ENCODE measurements around the gene SMIM45.

SMIM45 gene

DNA sequence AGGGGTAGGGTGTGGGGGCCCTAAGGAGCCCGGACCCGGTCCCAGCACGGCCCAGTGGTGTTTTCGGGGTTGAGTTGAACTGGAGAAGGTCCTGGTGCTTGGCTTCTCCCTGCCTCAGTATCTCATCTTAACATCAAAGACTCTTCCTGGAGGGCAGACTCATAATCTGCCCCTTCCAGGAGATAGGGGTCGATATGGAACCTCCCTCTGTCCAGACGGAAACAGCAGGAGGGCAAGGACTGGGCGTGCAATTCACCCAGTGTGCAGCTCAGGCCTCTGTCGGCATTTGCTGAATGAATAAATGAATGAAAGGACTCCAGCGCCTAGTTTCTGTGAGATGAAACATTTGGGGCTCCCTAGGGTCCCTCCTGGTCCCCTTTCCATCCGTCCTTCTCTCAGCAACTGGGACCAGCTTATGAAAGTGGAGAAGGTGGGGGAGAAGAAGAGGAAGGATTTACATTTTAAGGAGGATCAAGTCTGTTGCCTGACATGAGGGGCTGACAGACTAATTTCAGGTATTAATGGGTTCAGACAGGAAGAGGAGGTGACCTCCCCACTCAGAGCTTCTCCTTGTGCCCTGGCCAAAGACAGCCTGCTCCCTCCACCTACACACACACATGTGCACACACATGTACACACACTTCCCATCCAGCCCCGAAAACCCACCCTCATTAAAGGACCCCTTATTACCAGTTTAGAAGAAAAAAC is 36.0 kb upstream of the SMIM45 start:
- no peak for DNase-seq (ENCODE audit: low read depth)

DNA sequence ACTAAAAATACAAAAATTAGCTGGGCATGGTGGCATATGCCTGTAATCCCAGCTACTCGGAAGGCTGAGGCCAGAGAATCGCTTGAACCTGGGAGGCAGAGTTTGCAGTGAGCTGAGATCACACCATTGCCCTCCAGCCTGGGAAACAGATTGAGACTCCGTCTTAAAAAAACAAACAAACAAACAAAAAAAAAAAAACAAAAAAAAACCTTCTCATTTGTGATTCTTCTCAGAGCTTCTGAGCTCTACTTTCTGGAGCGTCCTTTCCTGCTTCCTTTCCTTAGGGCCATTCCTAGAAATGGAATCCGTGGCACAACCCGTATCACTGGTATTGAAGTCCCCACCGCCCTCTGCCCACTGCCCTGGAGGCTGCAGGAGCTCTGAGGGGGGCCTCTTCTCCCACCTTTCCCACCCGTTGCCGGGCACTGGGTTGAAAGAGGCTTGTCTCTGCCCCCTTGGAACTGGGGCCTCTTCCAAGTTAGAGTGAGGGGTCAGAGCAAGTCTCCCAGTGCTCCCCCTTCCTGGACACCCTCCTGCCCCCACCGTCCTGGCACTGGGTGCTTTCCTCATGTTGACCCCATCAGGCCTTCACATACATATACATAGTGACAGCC is 35.1 kb upstream of the SMIM45 start:
- DNase-seq (ENCODE audit: low read depth), result no peak

DNA sequence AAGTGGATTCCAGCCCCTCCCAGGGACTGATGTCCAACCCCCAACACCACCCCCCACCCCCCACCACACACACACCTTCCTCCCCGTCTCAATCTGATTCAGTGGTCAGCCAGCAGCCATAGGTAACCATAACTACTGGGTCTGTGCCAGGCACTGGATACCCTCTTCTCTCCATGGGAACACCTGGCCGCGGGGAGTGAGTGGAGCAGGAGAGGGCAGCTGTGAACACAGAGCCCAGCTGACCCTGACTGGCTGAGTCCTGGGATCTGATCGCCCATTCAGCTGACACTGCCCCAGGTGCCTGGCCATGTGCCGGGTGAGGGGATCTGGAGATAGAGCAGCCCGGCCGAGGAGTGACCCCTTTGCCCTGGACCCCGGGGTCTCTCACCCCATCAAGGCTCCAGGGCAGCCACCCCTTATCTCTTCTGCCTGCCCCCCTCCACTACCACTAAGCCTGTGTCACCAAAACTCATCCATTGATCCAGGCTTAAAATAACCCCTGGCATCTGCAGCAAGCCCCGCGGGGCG is 34.5 kb upstream of the SMIM45 start:
- DNase-seq (ENCODE audit: low read depth), result no peak

GRCh38 chr22:41917903-41918791 is 33.8 kb upstream of the SMIM45 start:
- peak; percentile 49 for DNase-seq (ENCODE audit: low read depth)

GRCh38 chr22:41919357-41920224 is 32.4 kb upstream of the SMIM45 start:
- DNase-seq (ENCODE audit: low read depth), result peak; percentile 33

DNA sequence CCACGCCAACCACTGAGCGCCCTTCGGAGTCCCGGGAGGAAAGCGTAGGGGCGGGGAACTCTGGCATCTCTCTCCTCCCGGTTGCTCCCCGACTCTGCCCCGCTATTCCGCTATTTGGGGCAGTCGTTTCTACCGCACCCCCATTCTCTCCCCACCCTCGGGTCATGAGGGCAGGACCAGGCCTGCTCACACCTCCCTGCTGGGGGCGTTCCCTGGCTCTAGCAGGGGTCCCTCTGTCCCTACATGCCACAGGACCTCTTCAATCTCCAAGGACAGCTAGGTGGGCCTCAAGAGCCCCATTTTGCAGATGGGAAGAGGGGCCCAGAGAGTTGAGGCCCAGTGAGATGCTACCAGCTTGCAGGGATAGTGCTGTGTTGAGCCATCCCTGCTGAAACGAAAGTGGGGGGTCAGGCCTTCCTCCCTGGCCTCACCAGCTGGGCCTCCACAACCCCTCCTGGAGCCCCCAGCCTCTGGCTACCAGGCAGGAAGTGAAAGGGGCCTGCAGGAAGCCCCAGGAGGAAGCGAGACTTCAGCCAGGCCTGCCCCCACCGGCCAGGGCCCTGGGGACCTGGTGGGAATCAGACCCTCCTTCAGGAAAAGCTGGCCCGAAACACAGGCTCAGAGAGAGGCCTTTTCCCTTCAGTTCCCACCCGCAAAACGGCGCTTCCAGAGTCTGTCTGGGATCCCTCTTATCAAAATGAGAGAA is 31.5 kb upstream of the SMIM45 start:
- DNase-seq (ENCODE audit: low read depth), result no peak

GRCh38 chr22:41922328-41922727 is 29.6 kb upstream of the SMIM45 start:
- DNase-seq (ENCODE audit: low read depth), result no peak

- DNase-seq (ENCODE audit: low read depth), result no peak
Measured at GRCh38 chr22:41922940-41923594, 28.9 kb upstream of the SMIM45 start.

- DNase-seq (ENCODE audit: low read depth), result no peak
Measured at GRCh38 chr22:41923595-41924276, 28.2 kb upstream of the SMIM45 start.

DNA sequence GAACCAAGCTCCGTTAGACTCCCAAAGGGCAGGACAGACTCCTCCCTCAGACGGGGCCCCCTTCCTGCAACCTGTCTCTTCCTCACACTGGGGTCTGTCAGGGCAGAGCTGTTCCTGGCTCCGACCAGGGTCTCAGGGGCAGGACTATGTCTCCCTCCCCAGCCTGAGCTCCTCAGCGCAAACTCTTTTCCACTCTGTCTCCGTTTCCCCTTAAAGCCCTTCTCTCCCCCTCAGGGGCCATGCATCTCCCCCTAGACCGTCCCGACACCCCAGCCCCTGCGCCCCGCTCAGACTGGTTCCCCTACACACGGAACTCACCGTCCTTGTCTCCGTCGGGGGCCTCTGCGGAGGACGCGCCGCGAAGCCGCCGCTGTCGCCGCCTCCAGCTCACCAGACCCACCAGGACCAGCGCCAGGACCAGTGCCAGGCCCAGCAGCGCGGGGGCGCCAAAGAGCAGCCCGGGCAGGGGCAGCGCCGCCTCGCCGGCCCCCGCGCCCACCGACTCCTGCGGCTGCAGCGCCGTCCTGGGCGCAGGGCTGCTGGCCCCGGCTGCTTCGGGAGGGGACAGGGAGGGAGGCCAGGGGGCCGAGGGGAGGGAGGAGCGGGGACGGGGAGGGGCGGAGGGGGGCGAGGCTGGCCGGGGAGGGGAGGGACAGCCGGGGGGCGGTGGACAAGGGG is 26.0 kb upstream of the SMIM45 start:
- DNase-seq (ENCODE audit: low read depth), result no peak

GRCh38 chr22:41927813-41928212 is 24.1 kb upstream of the SMIM45 start:
- no peak for DNase-seq (ENCODE audit: low read depth)

DNA sequence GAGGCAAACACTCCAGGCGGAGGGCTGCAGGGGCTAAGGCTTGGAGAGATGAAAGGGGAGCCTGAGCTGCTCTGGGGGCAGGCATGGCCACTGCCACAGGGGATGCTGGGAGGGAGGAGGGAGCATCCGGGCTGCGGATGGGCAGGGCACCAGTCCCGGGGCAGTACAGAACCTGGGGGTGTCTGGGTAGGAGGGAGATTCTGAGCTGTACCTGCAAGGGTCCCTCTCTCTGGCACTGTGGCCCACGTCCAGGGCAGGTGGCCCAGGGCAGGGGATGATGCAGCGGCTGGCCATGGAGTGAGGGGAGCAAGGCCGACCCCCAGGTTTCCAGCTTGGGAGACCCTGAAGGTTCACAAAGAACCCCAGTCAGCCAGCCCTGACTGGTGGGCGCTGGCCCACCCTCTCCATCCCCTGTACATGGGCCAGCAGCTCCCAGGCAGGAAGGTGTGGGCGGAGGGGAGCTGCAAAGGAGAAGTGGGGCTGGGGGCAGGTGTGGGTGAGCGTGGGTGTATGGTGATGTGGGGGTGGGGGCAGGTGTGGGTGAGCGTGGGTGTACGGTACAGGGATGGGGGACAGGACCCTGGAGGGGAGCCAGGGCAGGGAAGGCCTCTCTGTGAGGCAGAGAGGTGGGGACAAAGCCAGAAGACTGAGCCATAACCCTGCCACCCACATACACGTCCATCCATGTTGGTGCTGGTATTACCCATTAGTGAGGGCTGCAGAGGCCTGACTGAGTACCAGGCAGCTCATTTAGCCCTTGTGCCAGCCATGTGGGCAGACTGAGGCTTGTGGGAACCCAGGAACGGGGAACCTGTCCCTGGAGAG is 23.1 kb upstream of the SMIM45 start:
- DNase-seq (ENCODE audit: low read depth), result no peak

GRCh38 chr22:41929418-41929810 is 22.5 kb upstream of the SMIM45 start:
- DNase-seq (ENCODE audit: low read depth), result no peak

DNA sequence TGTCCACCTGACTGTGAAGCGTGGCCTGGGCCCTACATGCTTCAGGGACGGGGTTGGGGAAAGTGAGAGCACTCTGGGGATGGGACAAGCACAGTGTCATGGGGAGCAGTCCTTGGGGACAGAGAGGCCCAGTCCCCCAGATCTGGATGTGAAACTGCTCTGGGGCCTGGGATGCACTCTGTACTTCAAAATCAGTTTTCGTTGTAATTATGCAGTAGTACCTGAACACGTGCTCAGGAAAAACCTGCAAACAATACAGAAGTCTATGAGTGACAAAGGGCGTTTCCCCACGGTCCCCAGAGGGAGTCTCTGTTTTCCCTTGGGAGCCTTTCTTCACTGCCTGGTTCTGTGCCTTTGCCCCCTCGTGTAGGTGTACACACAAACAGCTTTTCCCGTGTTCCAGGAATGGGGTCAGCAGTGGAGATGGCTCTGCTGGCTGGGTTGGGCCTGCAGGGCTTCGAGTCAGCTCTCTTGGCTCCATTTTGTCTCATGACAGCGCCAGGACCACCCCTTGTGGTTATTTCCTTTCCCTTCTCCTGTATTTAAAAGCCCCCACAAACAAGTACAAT is 20.2 kb upstream of the SMIM45 start:
- no peak for DNase-seq (ENCODE audit: low read depth)

GRCh38 chr22:41932353-41932752 is 19.6 kb upstream of the SMIM45 start:
- DNase-seq (ENCODE audit: low read depth), result no peak

GRCh38 chr22:41933411-41934177 is 18.4 kb upstream of the SMIM45 start:
- DNase-seq (ENCODE audit: low read depth), result no peak

Data from LHCN-M2 (cell line).